ENCODE measurements around the gene INVS. TPM values are rescaled to one million over a fixed set of nuclear protein-coding genes. Genes with fewer than 3 reads are reported as not detected.

Gene INVS
- total RNA-seq, 2 experiments from 2014 or later: 30.7 to 36.7 TPM

DNA sequence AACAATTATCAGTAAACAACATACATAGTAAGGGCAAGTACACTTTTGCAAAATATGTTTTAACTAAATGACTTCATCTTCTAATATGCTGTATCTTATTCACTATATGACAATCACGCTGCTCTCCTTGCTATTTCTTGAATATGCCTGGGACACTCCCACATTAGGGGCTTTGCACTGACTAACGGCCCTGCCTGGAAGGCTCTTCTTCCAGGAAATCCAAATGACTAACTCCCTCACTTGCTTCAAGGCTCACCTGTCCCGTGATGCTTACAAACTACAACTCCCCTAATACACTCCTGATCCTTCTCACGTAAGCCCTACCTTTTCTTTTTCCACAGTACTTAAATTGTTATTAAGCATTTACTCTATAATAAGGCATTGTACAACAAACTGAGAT, 10.8 kb upstream of the INVS start:
- Histone ChIP-seq H2AFZ (ENCODE audit: low read length) (no peak overlapping the region), H3K4me2 (ENCODE audit: low read length) (peak overlapping the region; percentile 85), H3K9me3 (ENCODE audit: low read length) (no peaks in the 10 kb centered on the region), H3K4me3 (ENCODE audit: low read depth, low read length, poor library complexity, severe bottlenecking) (peak overlapping the region; percentile 43), H3K4me1 (ENCODE audit: insufficient read depth, low read length, poor library complexity, severe bottlenecking) (peaks cover 95% of the 10 kb centered on the region), H3K27ac (ENCODE audit: low read depth, low read length, poor library complexity, severe bottlenecking) (peak overlapping the region; percentile 95), H4K20me1 (ENCODE audit: insufficient read depth, low read length) (no peaks in the 10 kb centered on the region), H3K79me2 (ENCODE audit: insufficient read depth, low read depth, low read length) (peaks cover 100% of the 10 kb centered on the region), H3K36me3 (ENCODE audit: insufficient read depth, low read length) (peaks cover 20% of the 10 kb centered on the region; the same call in 1 of the 2 replicates), H3K9me2 (ENCODE audit: insufficient read depth, low read length) (no peaks in the 10 kb centered on the region)
- no TSS peak for BruUV-seq (replicated peaks)
- intact Hi-C loops (cut with micrococcal nuclease; ENCODE audit: unreplicated experiment): no loop called here
- TF ChIP-seq, protein P1, sequence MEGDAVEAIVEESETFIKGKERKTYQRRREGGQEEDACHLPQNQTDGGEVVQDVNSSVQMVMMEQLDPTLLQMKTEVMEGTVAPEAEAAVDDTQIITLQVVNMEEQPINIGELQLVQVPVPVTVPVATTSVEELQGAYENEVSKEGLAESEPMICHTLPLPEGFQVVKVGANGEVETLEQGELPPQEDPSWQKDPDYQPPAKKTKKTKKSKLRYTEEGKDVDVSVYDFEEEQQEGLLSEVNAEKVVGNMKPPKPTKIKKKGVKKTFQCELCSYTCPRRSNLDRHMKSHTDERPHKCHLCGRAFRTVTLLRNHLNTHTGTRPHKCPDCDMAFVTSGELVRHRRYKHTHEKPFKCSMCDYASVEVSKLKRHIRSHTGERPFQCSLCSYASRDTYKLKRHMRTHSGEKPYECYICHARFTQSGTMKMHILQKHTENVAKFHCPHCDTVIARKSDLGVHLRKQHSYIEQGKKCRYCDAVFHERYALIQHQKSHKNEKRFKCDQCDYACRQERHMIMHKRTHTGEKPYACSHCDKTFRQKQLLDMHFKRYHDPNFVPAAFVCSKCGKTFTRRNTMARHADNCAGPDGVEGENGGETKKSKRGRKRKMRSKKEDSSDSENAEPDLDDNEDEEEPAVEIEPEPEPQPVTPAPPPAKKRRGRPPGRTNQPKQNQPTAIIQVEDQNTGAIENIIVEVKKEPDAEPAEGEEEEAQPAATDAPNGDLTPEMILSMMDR (conservative IDR thresholded peaks at IDR 0.05; ENCODE audit: low read length): no peak
- no peak for TF ChIP-seq EZH2phosphoT487 (IDR thresholded peaks at IDR 0.05; ENCODE audit: borderline replicate concordance, low read depth, low read length)
- ChIA-PET POLR2A (no interaction called here), CTCF (ENCODE audit: unreplicated experiment) (no interaction called here)
- DNase-seq (ENCODE audit: low spot score): no peak

DNA sequence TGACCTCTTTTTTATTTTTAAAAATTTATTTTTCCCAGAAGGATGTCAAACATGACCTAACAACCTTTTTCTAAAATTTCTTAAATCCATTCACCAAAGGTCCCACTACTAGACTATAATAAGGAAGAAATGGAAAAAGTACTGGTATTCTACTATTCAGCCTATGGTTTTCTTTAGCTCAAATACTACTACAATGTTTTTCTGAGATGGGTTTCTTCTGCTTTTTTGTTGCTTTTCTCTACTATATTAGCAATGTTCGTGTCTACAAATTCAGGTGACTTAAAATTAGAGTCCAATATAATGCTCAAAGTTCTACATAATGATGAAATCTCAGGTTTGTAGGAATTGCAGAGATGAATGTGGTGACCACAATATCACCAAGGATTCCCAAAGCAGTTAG, 8.2 kb upstream of the INVS start:
- ChIA-PET POLR2A (interaction anchor here (0.7 to 1.9 kb wide), 5 partner anchors 7 to 866 kb away, joined by 3 to 15 read pairs (median 3); partner anchors contain the start of genes ERP44 and INVS), CTCF (ENCODE audit: unreplicated experiment) (no interaction called here)
- Histone ChIP-seq H3K4me1 (ENCODE audit: insufficient read depth, low read length, poor library complexity, severe bottlenecking) (peaks cover 100% of the 10 kb centered on the region), H3K4me2 (ENCODE audit: low read length) (peak overlapping the region; percentile 72), H3K79me2 (ENCODE audit: insufficient read depth, low read depth, low read length) (peaks cover 100% of the 10 kb centered on the region), H4K20me1 (ENCODE audit: insufficient read depth, low read length) (0 out of 2 replicates have a peak, but pooled peaks cover 3% of the 10 kb centered on the region), H2AFZ (ENCODE audit: low read length) (no peak overlapping the region), H3K27ac (ENCODE audit: low read depth, low read length, poor library complexity, severe bottlenecking) (peak overlapping the region; percentile 62), H3K4me3 (ENCODE audit: low read depth, low read length, poor library complexity, severe bottlenecking) (no peak overlapping the region), H3K9me2 (ENCODE audit: insufficient read depth, low read length) (no peaks in the 10 kb centered on the region), H3K9me3 (ENCODE audit: low read length) (no peaks in the 10 kb centered on the region), H3K36me3 (ENCODE audit: insufficient read depth, low read length) (peaks cover 32% of the 10 kb centered on the region)
- no peak for DNase-seq (ENCODE audit: low spot score)
- TF ChIP-seq EZH2phosphoT487 (IDR thresholded peaks at IDR 0.05; ENCODE audit: borderline replicate concordance, low read depth, low read length): no peak
- TF ChIP-seq, protein P1 (conservative IDR thresholded peaks at IDR 0.05; ENCODE audit: low read length): no peak
- intact Hi-C loops (cut with micrococcal nuclease; ENCODE audit: unreplicated experiment): loop anchor here (10.0 kb wide), 1 partner anchor 976 kb away; no protein-coding TSS in a partner anchor
- no TSS peak for BruUV-seq (replicated peaks)

DNA sequence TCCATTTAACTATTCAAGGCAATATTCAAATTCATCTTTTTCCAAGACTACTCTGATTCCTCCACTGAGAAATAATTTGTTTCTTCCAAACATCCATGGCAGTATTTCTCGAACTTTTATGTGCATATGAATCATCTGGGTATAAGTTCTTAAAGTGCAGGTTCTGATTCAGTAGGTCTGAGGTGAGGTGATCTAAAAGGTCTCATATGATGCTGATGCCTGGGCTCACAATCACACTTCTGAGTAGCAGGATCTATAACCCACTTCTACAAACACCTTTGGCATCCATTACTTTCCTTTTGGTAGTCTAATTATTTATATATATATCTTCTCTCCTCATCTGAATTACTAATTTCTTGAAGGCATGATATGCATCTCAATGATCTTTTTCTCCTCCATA, 7.4 kb upstream of the INVS start:
- no TSS peak for BruUV-seq (replicated peaks)

More for the DNA sequence above, 7.4 kb upstream of the INVS start:
- Histone ChIP-seq H3K4me1 (ENCODE audit: insufficient read depth, low read length, poor library complexity, severe bottlenecking) (peaks cover 100% of the 10 kb centered on the region), H2AFZ (ENCODE audit: low read length) (no peak overlapping the region), H3K9me3 (ENCODE audit: low read length) (no peaks in the 10 kb centered on the region), H3K79me2 (ENCODE audit: insufficient read depth, low read depth, low read length) (peaks cover 100% of the 10 kb centered on the region), H3K36me3 (ENCODE audit: insufficient read depth, low read length) (peaks cover 32% of the 10 kb centered on the region), H3K27ac (ENCODE audit: low read depth, low read length, poor library complexity, severe bottlenecking) (peak overlapping the region; percentile 62), H3K4me2 (ENCODE audit: low read length) (peak overlapping the region; percentile 72), H4K20me1 (ENCODE audit: insufficient read depth, low read length) (peaks cover 3% of the 10 kb centered on the region; the same call in 1 of the 2 replicates), H3K4me3 (ENCODE audit: low read depth, low read length, poor library complexity, severe bottlenecking) (no peak overlapping the region), H3K9me2 (ENCODE audit: insufficient read depth, low read length) (no peaks in the 10 kb centered on the region)
- no peak for TF ChIP-seq EZH2phosphoT487 (IDR thresholded peaks at IDR 0.05; ENCODE audit: borderline replicate concordance, low read depth, low read length)
- TF ChIP-seq, protein P1 (conservative IDR thresholded peaks at IDR 0.05; ENCODE audit: low read length): no peak
- intact Hi-C loops (cut with micrococcal nuclease; ENCODE audit: unreplicated experiment): loop anchor here (10.0 kb wide), 1 partner anchor 977 kb away; no protein-coding TSS in a partner anchor
- no peak for DNase-seq (ENCODE audit: low spot score)
- CTCF ChIA-PET (ENCODE audit: unreplicated experiment): no interaction called here
- POLR2A ChIA-PET: interaction anchor here (7.7 kb wide), 1 partner anchor 8 kb away, joined by 108 read pairs; no protein-coding TSS in a partner anchor

Measured in OCI-LY7 (cell line).